SK-N-SH (cell line): ENCODE data around the gene TRDMT1. TPM values are rescaled to one million over a fixed set of nuclear protein-coding genes. Genes with fewer than 3 reads are reported as not detected.

Experiments
- CTCF ChIA-PET: fragments of 300-600, 350-600 bp; formaldehyde crosslinking; extraction: SDS; loops from one replicate; lab custom pipeline; 2021; lab: Yijun Ruan, JAX
- POLR2A ChIA-PET: fragments of 350-600 bp; sonication (Branson Sonifier 250); formaldehyde crosslinking; extraction: SDS; loops from one replicate; lab custom pipeline; 2020; ENCODE audit warnings: antibody characterized with exemption, inconsistent platforms; lab: Yijun Ruan, JAX
- DNase-seq: peaks from one replicate; pipeline ENCODE4 v3.0.0; 2012
- H2AFZ ChIP-seq: fragments of 200-600 bp; sonication (generic); 2 replicates; pipeline ENCODE4 v1.8.1; 2016; ENCODE audit warnings: antibody characterized with exemption, mild to moderate bottlenecking, low read depth
- H3F3A ChIP-seq: fragments of 200-600 bp; sonication (generic); replicated peaks from 2 replicates; pipeline ENCODE3; 2016; ENCODE audit warnings: antibody characterized with exemption, mild to moderate bottlenecking; ENCODE audit not compliant: insufficient read depth
- H3K27ac ChIP-seq, 2 experiments: fragments of 200-500 bp in 1 of 2; fragments of 200-600 bp in 1 of 2; sonication (Bioruptor generic) in 1 of 2; sonication (generic), shearing (Covaris generic) in 1 of 2; 2 replicates each; pipeline versions ENCODE4 v1.5.1 to v1.6.1; 2014 to 2016; ENCODE audit warnings: low read depth in 2 of 2, inconsistent platforms in 1 of 2, low read length in 1 of 2, mild to moderate bottlenecking in 1 of 2, mixed read lengths in 1 of 2
- H3K27me3 ChIP-seq: fragments of 200-600 bp; sonication (generic), shearing (Covaris generic); 2 replicates; pipeline ENCODE4 v1.6.1; 2016; ENCODE audit warnings: mixed run types; ENCODE audit not compliant: insufficient read depth
- H3K36me3 ChIP-seq, 2 experiments: fragments of 200-500 bp in 1 of 2; fragments of 200-600 bp in 1 of 2; sonication (Bioruptor generic) in 1 of 2; sonication (generic) in 1 of 2; replicated peaks in 1 of 2; 2 replicates each; pipeline versions ENCODE3 to v1.5.1; 2014 to 2016; ENCODE audit warnings: low read length in 1 of 2, mild to moderate bottlenecking in 1 of 2; ENCODE audit not compliant: insufficient read depth in 2 of 2, control insufficient read depth in 1 of 2
- H3K4me1 ChIP-seq, 2 experiments: fragments of 200-500 bp in 1 of 2; fragments of 200-600 bp in 1 of 2; sonication (Bioruptor generic) in 1 of 2; sonication (generic), shearing (Covaris generic) in 1 of 2; 2 replicates each; pipeline versions ENCODE4 v1.5.1 to v1.6.1; 2014 to 2016; ENCODE audit warnings: low read depth in 1 of 2, low read length in 1 of 2, mixed run types in 1 of 2; ENCODE audit not compliant: insufficient read depth in 2 of 2, control insufficient read depth in 1 of 2
- H3K4me2 ChIP-seq: fragments of 200-600 bp; sonication (generic), shearing (Covaris generic); 2 replicates; pipeline ENCODE4 v1.6.1; 2017; ENCODE audit warnings: mixed run types
- H3K4me3 ChIP-seq, 2 experiments: fragments of 200-500 bp in 1 of 2; fragments of 200-600 bp in 1 of 2; sonication (Bioruptor generic) in 1 of 2; sonication (generic), shearing (Covaris generic) in 1 of 2; 2 replicates each; pipeline versions ENCODE4 v1.5.1 to v1.8.1; 2014 to 2016; ENCODE audit warnings: low read depth in 2 of 2, inconsistent platforms in 1 of 2, low read length in 1 of 2, mild to moderate bottlenecking in 1 of 2, mixed read lengths in 1 of 2, moderate library complexity in 1 of 2
- H3K79me2 ChIP-seq: fragments of 200-600 bp; sonication (generic); 2 replicates; pipeline ENCODE4 v1.8.1; 2017; ENCODE audit warnings: mild to moderate bottlenecking; ENCODE audit not compliant: insufficient read depth
- H3K9ac ChIP-seq: fragments of 200-600 bp; sonication (generic); 2 replicates; pipeline ENCODE4 v1.6.1; 2017; ENCODE audit warnings: mixed run types
- H3K9me2 ChIP-seq: fragments of 200-600 bp; sonication (generic); 2 replicates; pipeline ENCODE4 v1.6.1; 2017; ENCODE audit warnings: mixed run types
- H3K9me3 ChIP-seq: fragments of 200-600 bp; sonication (generic); 2 replicates; pipeline ENCODE4 v1.6.1; 2017; ENCODE audit warnings: mixed run types, mild to moderate bottlenecking, moderate library complexity
- H4K20me1 ChIP-seq: fragments of 200-600 bp; sonication (generic); 2 replicates; pipeline ENCODE4 v1.6.1; 2017; ENCODE audit warnings: mild to moderate bottlenecking, mixed run types; ENCODE audit not compliant: insufficient read depth
- ELF1 ChIP-seq: IDR thresholded peaks from 2 replicates; pipeline ENCODE4 v1.4.0; 2012
- EP300 ChIP-seq, 2 experiments: IDR thresholded peaks; 2 replicates each; pipeline versions ENCODE4 v1.4.0 to v1.6.1; 2012; ENCODE audit warnings: borderline replicate concordance in 1 of 2, low read depth in 1 of 2, low read length in 1 of 2
- EZH2phosphoT487 ChIP-seq: fragments of 200-600 bp; sonication (generic); IDR thresholded peaks from 2 replicates; pipeline ENCODE4 v1.6.1; 2017; ENCODE audit warnings: low read depth, mixed run types, mild to moderate bottlenecking, antibody characterized with exemption, moderate library complexity, borderline replicate concordance
- FOXM1 ChIP-seq: IDR thresholded peaks from 2 replicates; pipeline ENCODE4 v1.4.0; 2012; ENCODE audit warnings: low read depth, mild to moderate bottlenecking
- MEF2A ChIP-seq: IDR thresholded peaks from 2 replicates; pipeline ENCODE4 v1.4.0; 2012; ENCODE audit warnings: low read depth, borderline replicate concordance
- POLR2AphosphoS5 ChIP-seq: IDR thresholded peaks from 2 replicates; pipeline ENCODE4 v1.6.1; 2012; ENCODE audit warnings: low read depth, low read length
- RAD21 ChIP-seq: IDR thresholded peaks from 2 replicates; pipeline ENCODE4 v1.6.1; 2012; ENCODE audit warnings: mild to moderate bottlenecking, low read length
- RCOR1 ChIP-seq: fragments of 150-350 bp; IDR thresholded peaks from 2 replicates; pipeline ENCODE4 v1.6.1; 2017; ENCODE audit warnings: antibody characterized with exemption, low read length
- RXRA ChIP-seq: IDR thresholded peaks from 2 replicates; pipeline ENCODE4 v1.4.0; 2012; ENCODE audit warnings: low read depth, mild to moderate bottlenecking, borderline replicate concordance
- SIN3A ChIP-seq: IDR thresholded peaks from 2 replicates; pipeline ENCODE4 v1.6.1; 2012; ENCODE audit warnings: low read depth, mild to moderate bottlenecking, low read length, moderate library complexity, borderline replicate concordance
- SMC3 ChIP-seq: IDR thresholded peaks from 2 replicates; pipeline ENCODE4 v1.6.1; 2012; ENCODE audit warnings: low read depth, low read length, improper control_type of control experiment
- TAF1 ChIP-seq: IDR thresholded peaks from 2 replicates; pipeline ENCODE4 v1.6.1; 2012; ENCODE audit warnings: low read depth, mild to moderate bottlenecking, low read length, moderate library complexity, borderline replicate concordance
- TCF12 ChIP-seq: IDR thresholded peaks from 2 replicates; pipeline ENCODE4 v1.4.0; 2012
- TEAD4 ChIP-seq: IDR thresholded peaks from 2 replicates; pipeline ENCODE4 v1.4.0; 2012; ENCODE audit warnings: mild to moderate bottlenecking, borderline replicate concordance; ENCODE audit not compliant: insufficient read depth
- WGBS: methylation state at CpG from one replicate; pipeline ENCODE4 v1.1.6; 2017; ENCODE audit warnings: low lambda C conversion rate; 5-methylcytosine and 5-hydroxymethylcytosine counted together
- polyA plus RNA-seq, 3 experiments: library from polyadenylated mRNA; depleted of rRNA; stranded (reverse); fragments of >200 nt; gene quantifications; 2 replicates each; pipeline ENCODE4 v1.2.3, GENCODE V29; 2012
- TF ChIP-seq, protein P1 (sequence below): IDR thresholded peaks from 2 replicates; pipeline ENCODE4; 2012
- TF ChIP-seq, protein P2 (sequence below): IDR thresholded peaks from 2 replicates; pipeline ENCODE4 v1.6.1; 2012; ENCODE audit warnings: mild to moderate bottlenecking, low read depth, low read length, moderate library complexity
- TF ChIP-seq, protein P3 (sequence below): IDR thresholded peaks from 2 replicates; pipeline ENCODE4 v1.4.0; 2012; ENCODE audit warnings: low read depth, borderline replicate concordance
- TF ChIP-seq, protein P4 (sequence below): IDR thresholded peaks from 2 replicates; pipeline ENCODE4 v1.4.0; 2012; ENCODE audit warnings: low read depth

Gene TRDMT1
- polyA plus RNA-seq, 1 of the 3 experiments (the other 2 are of a cell fraction): 3.1 TPM

DNA sequence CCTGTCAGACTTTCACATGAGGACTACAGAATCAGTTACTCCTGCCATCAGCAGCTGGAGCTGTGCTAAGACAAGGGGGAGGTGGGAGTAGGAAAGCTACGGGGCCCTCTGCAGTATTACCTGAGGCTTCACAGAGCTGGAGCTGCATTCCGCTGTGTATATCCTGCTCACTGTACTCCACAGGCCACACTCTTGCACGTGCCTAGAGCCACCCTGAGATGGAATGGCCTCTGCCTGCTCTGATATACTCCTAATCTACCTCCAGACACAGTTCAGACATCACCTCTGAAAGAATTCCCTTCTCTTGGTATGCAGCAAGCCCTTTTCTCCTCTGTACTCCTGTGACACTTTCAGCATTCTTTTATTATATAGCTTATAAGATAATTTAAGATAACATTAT lies 34.8 kb downstream of the TRDMT1 start:
- no peaks in the 10 kb centered on the region for H3K9me3 ChIP-seq
- no peak overlapping the region for H3K4me3 ChIP-seq
- H2AFZ ChIP-seq: no peak overlapping the region
- H3K4me1 ChIP-seq: no peaks in the 10 kb centered on the region
- no peak overlapping the region for H3K9ac ChIP-seq
- ChIA-PET CTCF (interaction anchor here (1.1 to 1.7 kb wide), 2 partner anchors 9 to 34 kb away, joined by 3 read pairs; no protein-coding TSS in a partner anchor), POLR2A (interaction anchor here (0.6 kb wide), 1 partner anchor 272 kb away, joined by 5 read pairs; no protein-coding TSS in a partner anchor)
- no peaks in the 10 kb centered on the region for H3K9me2 ChIP-seq
- H3K79me2 ChIP-seq: no peaks in the 10 kb centered on the region
- H3F3A ChIP-seq: peaks cover 6% of the 10 kb centered on the region
- DNase-seq: no peak
- H3K4me2 ChIP-seq: no peak overlapping the region
- no peak overlapping the region for H3K27ac ChIP-seq
- H3K27me3 ChIP-seq: no peaks in the 10 kb centered on the region
- H3K36me3 ChIP-seq: peaks cover 0 to 5% of the 10 kb centered on the region in 2 experiments
- H4K20me1 ChIP-seq: no peaks in the 10 kb centered on the region
- 86% methylated on average over 3 of the region's 3 CpGs for WGBS
- TF ChIP-seq FOXM1: no peak
- TF ChIP-seq POLR2AphosphoS5: no peak
- TF ChIP-seq, protein P1, sequence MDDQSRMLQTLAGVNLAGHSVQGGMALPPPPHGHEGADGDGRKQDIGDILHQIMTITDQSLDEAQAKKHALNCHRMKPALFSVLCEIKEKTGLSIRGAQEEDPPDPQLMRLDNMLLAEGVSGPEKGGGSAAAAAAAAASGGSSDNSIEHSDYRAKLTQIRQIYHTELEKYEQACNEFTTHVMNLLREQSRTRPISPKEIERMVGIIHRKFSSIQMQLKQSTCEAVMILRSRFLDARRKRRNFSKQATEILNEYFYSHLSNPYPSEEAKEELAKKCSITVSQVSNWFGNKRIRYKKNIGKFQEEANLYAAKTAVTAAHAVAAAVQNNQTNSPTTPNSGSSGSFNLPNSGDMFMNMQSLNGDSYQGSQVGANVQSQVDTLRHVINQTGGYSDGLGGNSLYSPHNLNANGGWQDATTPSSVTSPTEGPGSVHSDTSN: no peak
- no peak for TF ChIP-seq TCF12
- no peak for TF ChIP-seq SIN3A
- TF ChIP-seq, protein P2, sequence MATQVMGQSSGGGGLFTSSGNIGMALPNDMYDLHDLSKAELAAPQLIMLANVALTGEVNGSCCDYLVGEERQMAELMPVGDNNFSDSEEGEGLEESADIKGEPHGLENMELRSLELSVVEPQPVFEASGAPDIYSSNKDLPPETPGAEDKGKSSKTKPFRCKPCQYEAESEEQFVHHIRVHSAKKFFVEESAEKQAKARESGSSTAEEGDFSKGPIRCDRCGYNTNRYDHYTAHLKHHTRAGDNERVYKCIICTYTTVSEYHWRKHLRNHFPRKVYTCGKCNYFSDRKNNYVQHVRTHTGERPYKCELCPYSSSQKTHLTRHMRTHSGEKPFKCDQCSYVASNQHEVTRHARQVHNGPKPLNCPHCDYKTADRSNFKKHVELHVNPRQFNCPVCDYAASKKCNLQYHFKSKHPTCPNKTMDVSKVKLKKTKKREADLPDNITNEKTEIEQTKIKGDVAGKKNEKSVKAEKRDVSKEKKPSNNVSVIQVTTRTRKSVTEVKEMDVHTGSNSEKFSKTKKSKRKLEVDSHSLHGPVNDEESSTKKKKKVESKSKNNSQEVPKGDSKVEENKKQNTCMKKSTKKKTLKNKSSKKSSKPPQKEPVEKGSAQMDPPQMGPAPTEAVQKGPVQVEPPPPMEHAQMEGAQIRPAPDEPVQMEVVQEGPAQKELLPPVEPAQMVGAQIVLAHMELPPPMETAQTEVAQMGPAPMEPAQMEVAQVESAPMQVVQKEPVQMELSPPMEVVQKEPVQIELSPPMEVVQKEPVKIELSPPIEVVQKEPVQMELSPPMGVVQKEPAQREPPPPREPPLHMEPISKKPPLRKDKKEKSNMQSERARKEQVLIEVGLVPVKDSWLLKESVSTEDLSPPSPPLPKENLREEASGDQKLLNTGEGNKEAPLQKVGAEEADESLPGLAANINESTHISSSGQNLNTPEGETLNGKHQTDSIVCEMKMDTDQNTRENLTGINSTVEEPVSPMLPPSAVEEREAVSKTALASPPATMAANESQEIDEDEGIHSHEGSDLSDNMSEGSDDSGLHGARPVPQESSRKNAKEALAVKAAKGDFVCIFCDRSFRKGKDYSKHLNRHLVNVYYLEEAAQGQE: no peak
- no peak for TF ChIP-seq RAD21
- TF ChIP-seq TEAD4: no peak
- TF ChIP-seq EP300 (IDR thresholded peaks at IDR 0.05; ENCODE audit: borderline replicate concordance in 1 of 2, low read depth in 1 of 2, low read length in 1 of 2): no peak
- no peak for TF ChIP-seq MEF2A
- TF ChIP-seq EZH2phosphoT487: no peak
- no peak for TF ChIP-seq ELF1
- TF ChIP-seq RXRA: no peak
- TF ChIP-seq, protein P3, sequence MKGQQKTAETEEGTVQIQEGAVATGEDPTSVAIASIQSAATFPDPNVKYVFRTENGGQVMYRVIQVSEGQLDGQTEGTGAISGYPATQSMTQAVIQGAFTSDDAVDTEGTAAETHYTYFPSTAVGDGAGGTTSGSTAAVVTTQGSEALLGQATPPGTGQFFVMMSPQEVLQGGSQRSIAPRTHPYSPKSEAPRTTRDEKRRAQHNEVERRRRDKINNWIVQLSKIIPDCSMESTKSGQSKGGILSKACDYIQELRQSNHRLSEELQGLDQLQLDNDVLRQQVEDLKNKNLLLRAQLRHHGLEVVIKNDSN: no peak
- TF ChIP-seq SMC3: no peak
- no peak for TF ChIP-seq TAF1
- TF ChIP-seq, protein P4, sequence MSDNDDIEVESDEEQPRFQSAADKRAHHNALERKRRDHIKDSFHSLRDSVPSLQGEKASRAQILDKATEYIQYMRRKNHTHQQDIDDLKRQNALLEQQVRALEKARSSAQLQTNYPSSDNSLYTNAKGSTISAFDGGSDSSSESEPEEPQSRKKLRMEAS: no peak
- no peak for TF ChIP-seq RCOR1
